Central memory CD4-positive, alpha-beta T cell (primary cell): ENCODE data around the gene TRABD2B.

Experiments used
- DNase-seq: peaks from one replicate; pipeline ENCODE4 v3.0.0; 2022

TRABD2B gene

GRCh38 chr1:47766832-47767740 lies 230.1 kb downstream of the TRABD2B start:
- DNase-seq = no peak

DNA sequence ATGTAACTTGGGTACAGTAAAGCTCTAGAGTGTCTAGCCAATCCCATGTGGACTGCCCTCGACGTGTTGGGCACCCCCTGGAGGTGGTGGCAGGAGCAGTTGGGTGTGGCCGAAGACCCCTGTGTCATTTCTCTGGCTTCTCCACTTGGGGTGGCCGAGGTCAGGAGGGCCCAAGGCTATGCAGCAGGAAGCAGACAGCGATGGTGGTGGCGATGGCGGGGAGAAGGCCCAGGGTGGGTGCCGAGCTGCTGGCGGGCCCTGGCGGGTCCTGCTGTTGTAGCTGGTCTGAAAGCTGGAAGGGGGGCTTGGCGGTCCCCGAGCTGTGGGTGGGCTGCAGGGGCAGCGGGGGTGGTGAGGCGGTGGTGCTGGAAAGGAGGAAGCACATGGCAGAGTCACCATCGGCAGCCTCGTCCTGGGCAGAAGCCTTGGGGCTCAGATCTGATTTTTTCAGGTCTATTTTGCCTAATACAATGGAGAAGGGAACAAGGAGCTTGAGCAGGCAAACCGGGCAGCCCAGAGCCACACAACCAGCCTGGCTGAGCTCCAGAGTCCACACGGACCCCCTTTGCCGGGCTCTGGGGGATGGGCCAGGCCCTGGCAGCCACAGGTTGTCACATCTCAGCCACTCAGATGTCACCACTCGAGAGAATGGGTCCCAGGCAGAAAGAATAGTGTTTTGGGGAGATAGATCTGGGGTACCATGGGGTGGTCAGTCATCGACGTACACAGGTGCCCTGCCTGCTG lies 231.3 kb downstream of the TRABD2B start:
- no peak for DNase-seq

- no peak for DNase-seq
Measured at GRCh38 chr1:47765236-47765635, 231.9 kb downstream of the TRABD2B start.

GRCh38 chr1:47764461-47765046 lies 232.6 kb downstream of the TRABD2B start:
- no peak for DNase-seq

GRCh38 chr1:47763591-47764171 lies 233.5 kb downstream of the TRABD2B start:
- DNase-seq = no peak

DNA sequence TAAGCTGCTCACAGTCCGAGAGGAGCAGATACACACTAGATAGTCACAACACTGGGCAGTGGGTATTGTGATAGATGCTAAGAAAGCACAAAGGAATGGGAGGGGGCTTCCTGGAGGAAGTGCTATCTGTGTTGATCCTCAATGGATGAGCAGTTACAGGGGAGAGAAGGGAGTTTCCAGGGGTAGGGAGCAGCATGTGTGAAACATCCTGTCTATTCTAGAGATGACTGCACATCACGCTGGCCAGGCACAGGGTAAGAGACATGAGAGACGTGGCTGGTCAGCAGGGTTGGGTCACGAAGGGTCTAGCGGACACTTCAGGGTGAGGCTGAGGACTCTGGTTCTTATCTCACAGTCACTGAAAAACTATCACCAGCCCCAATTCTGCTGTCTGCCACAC lies 235.2 kb downstream of the TRABD2B start:
- no peak for DNase-seq

- DNase-seq = no peak
Measured at GRCh38 chr1:47761201-47761930, 235.8 kb downstream of the TRABD2B start.

- DNase-seq = no peak
Measured at GRCh38 chr1:47759936-47760629, 237.1 kb downstream of the TRABD2B start.

- DNase-seq = no peak
Measured at GRCh38 chr1:47759251-47759935, 237.8 kb downstream of the TRABD2B start.

- DNase-seq = no peak
Measured at GRCh38 chr1:47758341-47759250, 238.6 kb downstream of the TRABD2B start.

DNA sequence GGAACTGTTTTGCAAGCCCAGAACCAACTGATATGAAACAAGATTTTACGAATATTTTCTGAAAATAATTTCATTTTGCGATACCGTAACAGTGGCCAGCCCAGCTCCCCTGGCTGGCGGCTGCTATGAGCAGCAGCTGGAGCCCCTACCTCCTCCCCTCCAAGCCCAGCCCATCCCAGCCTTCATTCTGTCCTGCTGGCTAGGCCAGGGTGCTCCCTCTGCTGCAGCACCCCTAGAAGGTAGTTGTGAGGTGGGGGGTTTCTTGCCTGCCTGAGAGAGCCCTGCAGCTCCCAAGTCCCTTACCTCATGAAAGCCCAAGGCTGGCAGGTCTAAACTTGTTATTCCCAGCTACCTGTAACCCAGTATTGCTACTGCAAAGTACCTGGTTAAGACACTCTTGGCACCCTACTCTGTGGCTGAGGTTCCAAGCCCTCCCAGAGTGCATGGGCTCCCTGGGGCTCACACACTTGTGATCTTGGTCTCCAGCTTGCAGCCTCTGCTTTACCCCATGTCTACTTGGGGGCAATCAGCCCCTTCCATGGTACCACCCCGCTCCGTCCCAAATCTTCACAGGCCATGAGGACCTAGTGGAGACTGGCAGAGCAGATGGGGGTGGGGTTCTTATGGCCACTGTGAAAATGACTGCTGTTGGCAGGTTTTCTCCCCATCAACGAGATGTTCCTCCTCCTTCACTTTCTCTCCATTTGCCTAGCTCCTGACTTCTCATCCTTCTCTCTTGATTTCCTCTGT lies 239.8 kb downstream of the TRABD2B start:
- no peak for DNase-seq

DNA sequence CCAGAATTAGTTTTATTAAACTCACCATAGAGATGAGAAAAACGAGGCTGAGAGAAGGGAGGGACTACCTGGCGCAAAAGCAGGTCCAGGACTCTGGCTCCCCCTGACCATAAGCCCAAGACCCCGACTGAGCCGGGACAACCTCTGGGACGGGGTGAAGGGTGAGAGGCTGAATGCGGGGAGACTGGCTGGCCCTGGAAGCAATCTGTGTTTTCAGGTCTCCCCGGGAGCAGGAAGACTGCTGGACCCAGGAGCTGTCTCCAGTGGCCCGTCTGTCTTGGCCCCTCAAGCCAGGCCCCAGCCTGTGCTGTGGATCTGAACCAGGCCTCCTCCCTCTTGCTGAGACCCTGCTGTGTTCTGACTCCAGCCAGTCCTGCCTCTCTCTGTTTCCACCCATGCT lies 240.8 kb downstream of the TRABD2B start:
- no peak for DNase-seq

DNA sequence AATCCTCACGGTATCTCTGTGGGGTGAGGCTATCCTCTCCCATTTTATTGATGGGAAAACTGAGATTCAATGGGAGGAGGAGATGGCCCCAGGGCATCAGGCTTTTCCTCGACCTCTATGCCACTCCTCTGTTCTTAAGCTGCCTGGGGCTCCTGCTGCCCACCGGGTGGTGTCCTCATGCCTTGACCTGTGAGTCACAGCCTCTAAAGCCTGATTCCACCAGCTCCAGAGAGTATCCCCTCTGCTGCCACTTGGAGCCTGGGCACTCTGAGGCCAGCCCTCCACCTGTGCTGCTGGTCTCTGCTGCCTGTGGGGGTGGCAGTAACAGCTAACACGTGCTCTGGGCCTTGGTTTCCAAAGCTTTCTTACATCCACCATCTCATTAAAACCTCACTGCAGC lies 241.2 kb downstream of the TRABD2B start:
- no peak for DNase-seq

DNA sequence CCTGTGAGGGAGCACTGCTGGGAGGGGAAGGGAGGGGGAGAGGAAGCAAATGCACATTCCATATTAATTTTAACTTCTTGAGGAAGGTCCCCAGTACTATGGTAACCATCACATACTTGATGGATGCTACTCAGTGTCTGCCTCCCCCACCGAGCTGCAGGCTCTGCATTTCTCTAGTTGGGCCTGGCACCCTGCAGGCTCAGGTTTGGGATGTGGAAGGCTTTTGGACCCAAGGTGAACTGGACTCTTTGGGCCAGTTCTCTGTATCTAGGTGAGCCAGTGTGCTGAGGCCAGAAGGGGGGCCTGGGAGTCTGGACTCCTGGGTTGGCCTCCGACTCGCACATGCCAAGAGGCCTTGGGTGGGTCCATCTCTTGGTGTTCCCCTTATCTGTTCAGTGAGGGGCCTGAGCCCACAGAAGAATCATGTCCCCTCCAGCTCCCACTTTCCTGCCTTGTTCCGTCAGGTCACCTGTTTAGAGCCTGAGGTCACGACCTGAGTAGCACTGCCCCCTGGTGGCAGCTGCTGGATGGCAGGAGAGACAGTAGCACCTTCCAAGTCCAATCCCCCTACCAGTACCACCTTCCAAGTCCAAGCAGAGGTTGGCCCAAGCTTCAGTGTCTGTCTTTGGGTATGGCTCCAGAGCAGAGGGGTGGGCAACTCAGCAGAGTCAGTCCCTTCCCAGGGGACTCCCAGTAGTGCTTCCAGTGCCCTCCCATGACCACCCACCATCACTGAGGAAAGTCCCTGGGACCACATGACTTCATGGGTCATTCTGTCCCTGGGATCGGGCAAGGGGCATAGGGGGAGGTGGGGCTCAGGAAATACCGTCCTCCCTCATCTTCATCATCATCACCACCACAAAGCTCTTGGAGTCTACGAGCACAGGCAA lies 241.8 kb downstream of the TRABD2B start:
- DNase-seq = no peak

- no peak for DNase-seq
Measured at GRCh38 chr1:47754221-47754620, 243.0 kb downstream of the TRABD2B start.

GRCh38 chr1:47753808-47754207 lies 243.4 kb downstream of the TRABD2B start:
- DNase-seq = no peak

DNA sequence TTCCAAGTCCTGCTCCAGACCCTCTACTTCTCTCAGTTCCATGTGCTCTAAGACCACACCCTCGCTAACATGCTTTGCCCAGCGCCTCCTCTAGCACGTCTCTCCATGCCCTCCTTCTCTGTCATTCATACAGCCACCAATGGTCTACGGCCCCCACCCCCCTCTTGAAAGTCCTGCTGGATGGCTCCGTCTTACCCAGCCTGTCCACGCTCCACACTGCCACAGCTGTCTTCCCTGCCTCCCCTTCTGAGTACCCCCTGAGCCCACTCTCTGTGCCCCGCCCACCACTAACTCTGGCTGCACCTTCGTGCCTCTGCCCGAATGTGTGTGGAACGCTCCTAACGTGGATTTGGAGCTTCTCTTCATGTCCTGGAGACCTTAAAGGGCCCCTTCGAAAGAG lies 244.6 kb downstream of the TRABD2B start:
- no peak for DNase-seq

DNA sequence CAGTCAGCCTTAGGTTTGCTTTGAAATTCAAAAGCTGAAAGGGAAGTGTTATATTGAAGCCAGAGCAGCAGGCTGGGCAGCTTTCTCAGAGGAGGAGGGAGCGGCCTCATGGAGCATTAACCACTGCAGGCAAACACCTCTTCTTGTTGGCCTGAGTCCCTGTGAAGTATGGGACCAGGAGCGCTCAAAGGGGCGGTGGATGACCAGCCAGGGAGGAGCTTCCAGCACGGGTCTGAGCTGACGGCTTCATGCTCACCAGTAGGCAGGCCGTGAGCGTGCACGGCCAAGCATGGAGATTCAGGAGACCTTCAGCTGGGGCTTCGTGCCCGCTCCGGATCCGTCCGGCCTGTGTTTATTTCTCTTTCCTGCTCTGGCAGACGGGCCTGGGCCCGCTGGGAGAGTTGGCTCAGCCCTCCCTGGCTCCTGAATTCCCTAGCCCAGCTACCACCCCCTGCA lies 245.2 kb downstream of the TRABD2B start:
- no peak for DNase-seq
